ENCODE data around the gene DNAJC17.

DNAJC17 gene

DNA sequence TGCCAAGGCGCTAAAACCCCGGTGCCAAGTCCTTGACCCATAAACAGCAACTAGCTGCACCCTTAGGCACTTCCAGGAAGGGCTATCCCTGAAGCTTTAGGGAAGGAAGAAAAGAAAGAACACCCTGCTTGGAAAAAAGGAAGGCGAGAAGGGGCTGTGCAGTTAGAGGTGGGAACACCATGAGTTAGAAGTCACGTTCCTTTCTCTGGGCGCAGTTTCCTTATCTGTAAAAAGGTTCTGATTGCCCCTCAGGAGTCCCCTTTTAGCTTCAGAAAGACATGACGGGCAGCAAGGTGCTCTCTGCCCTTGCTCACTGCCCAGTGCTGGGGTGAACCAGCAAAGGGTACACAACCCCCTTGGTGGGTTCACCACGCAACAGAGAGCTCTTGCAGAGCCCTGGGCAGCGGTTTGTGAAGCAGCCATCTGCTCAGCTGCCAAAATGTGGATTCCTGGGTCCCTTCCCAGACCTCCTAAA, 42.6 kb downstream of the DNAJC17 start:
- DNase-seq = no peak

DNA sequence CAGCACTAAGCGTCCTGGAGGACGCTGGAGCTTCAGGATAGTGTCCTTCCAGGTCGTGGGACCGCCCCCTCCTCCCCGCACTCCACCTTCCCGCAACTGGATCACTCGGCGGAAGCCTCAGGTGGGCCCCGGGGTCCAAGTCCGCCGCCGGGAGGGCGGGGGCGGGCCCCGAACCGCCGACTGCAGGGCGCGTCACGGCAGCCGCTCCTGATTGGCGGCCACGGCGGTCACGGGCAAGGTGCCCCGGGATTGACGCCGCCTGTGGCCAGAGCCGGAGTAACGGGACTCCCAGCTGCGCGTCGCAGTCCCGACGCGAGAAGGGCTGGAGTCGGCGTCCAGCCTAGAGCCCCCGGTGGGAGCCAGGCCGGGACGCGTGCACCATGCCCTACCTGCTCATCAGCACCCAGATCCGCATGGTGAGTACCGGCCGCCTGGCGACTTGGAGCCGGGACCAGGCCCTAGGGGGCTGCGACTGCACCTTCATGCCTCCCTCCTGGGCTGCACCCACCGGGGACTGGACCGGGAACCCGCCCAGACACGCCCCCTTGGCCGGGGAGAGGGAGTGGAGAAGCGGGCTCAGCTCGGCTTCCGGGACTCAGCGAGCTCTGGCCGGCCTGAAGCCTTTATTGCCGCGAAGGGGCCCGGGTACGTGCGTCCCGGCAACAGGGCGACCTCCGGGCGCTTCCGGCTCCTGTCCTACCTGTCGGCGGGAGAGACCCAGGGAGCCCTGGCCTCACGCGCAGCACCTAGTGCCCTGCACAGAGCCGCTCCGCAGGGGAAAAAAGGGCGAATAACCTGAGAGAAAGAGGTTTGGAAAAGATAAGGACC, 43.3 kb downstream of the DNAJC17 start, which contains the start of gene GCHFR:
Gene GCHFR, plus strand, starts transcription at position 268 of the 828 bp plus-strand sequence. Its CDS starts 113 bp downstream, at position 381.
- DNase-seq = peak; percentile 60 to 78

DNA sequence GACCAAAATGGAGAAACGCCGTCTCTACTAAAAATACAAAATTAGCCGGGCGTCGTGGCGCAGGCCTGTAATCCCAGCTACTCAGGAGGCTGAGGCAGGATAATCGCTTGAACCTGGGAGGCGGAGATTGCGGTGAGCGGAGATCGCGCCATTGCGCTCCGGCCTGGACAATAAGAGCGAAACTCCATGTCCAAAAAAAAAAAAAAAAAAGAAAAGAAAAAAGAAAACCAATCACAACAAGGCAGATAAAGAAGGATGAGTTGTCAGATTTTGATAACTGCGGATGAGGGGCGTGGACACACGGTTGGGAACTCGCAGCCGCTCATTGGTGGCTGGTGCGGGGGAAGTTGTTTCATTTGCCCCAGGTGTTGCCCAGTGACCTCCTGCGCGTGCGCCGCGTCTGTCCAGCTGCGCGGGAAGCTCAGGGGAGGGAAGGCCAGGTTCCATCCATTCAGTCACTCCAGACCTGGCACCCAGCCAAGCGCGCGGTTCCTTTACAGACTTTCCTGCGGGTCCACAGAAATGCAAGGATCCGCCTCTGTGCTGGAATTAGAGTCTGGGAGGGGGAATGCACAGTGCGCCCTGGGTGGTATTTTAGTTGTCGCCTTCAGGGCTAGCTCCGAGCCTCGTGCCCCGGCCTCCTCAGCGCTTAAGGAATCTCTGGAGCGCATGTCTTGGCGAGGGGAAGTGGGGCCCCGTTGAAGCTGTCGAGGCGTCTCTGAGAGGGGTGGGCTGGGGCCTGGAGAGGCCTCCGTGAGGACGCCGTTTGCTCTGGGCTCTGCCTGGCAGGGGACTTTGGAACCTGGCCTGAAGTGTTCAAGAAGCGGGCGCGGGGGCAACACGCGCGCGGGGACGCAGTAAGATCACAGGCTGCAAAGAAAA, 44.1 kb downstream of the DNAJC17 start:
- peak in 1 of 2 donors; percentile 45 for DNase-seq

DNA sequence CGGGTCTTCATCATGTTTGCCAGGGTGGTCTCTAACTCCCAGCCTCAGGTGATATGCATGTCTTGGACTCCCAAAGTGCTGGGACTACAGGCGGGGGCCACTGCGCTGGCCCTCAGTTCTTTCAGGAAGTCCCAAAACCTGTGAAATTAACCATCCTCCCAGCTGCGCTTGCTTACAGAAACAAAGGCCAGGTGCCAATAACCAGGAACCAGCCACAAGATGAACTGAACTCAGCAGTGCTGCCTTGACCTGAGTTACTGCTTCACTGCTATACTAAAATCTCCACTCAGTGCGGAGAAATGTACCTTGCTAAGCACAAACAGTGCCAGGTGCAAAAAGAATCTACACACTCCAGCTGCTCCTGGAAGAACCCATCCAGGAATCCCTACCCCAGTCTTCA, 47.3 kb downstream of the DNAJC17 start:
- no peak for DNase-seq

DNA sequence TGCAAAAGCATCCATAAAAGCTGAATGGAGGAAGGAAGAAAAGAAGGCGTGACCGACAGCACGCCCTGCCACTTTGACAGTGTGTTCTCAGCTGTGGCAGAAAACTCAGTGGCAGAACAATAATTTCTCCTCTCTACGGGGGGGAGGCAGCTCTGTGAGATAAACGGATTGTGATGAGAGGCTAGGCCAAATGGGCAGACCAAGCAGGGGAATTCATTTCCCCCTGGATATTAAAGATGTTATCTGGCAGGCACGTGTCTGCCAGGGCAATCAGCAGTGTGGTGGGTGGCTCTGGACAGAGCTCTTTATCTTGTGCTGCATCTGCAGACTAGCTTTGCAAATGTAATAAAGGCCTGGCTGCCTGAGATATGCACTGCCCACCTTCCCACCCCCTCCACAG, 50.3 kb downstream of the DNAJC17 start:
- no peak for DNase-seq

DNA sequence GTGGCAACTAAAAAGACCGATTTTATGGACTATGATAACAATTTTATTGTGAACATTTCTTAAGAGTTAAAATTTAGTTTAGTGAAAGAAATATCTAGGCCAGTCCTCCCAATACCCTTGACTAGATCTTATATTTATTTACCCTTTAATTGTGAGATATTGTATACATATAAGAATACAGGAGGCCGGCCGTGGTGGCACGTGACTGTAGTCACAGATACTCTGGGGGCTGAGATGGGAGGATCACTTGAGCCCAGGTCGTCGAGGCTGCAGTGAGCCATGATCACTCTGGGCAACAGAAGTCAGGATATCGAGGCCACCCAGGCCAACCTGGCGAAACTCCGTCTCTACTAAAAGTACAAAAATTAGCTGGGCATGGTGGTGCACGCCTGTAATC, 51.5 kb downstream of the DNAJC17 start:
- no peak for DNase-seq

DNA sequence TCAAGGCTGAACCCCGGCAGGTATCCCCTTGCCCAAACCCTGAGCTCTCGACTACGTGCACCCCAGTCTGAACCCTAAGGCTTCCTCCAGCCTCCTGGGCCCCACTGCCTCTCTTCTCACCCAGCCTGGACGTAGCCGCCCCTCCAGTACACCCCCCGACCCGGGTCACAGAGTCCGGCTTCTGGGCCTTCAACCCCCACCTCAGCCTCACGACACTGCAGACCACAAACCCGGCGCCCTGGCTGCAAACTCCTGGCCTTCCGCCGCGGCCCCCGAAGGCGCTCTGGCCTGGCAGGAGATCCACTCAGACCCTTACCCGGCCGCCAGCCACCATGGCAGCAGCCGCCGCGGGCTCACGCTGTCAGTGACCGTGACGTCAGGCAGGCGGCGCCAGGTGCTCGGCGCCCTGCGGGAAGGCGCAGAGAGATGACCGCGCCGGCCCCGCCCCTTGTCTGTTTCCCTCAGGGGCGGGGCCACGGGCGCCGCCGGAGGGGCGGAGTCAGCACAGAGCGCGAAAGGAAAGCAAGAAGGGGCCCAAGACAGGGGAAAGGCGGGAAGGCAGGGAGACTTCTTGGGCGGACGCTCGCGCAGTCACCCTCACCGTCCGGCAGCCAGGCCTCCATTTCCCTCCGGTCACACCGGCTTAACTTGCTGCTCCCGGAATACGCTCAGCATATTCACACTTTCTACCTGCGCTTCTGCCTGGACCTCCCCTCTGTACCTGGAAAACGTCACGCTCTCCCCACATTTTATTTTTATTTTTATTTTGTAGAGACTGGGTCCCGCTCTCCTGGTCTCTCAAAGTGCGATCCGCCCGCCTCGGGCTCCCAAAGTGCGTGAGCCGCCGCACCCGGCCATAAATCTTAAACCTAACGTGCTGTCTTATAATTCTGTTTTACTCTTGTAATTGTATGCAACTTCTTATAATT, 52.1 kb downstream of the DNAJC17 start, which contains the start of gene RMDN3:
Gene RMDN3, minus strand, starts transcription at position 372 of the 929 bp plus-strand sequence. CDS start 471 bp downstream, outside the sequence.
- peak; percentile 91 to 95 for DNase-seq

DNA sequence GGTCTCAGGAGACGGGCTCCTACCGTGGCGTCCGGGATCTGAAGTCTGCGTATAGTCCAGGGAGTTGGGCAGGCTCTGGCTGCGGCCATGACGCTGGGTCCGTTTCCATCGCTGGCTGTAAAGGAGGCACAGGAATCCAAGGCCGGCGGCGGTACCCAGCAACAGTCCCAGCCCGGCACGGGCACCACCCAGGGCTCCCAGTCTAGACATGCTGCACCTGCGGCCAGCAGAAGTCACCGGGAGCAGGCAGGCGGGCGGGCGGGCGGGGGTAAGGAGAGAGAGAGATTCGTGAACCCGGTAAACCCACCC, 52.7 kb downstream of the DNAJC17 start:
- peak in 1 of 2 donors; percentile 36 for DNase-seq

DNA sequence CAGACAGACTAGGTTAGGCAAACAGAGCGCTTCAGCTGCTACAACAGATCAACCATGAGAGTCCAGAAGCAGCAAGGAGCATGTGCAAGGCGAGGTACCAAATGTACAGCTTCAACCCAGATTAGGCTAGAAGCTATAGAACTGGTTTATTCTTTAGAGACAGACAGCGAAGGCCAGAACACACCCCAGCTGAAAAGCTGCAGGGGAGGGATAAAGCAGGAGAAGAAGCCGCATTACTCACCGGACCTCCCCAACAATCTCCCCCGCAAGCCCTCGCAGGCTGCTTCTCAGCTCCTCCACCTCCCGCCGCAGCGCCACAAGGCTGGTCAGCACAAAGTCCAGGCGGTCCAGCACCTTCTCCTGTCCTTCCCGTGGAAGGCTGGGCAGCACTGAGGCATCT, 55.5 kb downstream of the DNAJC17 start:
- DNase-seq = no peak

DNA sequence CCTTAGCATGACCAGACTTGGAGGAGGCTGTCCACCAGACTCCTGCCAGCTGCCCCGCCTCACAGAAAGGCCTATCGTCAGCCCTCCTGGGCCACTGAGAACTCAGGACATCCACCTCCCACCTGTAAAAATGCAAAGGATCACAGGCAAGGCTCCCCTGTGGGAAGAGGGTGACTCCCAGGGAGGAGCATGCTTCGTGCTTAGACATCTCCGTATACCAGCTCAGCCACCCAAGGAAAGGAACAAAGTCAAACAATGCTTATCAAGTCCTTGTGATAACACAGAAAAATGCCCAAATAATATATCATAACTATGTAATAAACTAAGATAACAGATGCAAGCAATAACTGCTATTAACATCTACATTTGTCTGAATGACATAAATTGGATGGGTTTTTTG, 56.4 kb downstream of the DNAJC17 start:
- no peak for DNase-seq

DNA sequence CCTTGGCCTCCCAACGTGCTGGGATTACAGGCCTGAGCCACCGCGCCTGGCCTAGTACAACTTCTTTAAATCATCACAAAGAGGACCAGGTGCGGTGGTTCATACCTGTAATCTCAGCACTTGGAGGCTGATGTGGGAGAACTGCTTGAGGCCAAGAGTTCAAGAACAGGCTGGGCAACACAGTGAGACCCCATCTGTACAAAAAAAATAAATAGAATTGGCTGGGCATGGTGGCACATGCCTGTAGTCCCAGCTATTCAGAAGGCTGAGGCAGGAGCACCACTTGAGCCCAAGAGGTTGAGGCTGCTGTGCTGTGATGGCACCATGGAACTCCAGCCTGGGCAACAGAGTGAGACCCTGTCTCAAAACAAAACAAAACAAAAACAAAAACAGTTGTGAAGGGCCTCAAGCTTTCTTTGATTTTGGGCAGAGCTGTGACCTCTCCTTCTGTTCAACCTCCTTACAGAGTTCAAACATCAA, 58.1 kb downstream of the DNAJC17 start:
- DNase-seq = no peak

DNA sequence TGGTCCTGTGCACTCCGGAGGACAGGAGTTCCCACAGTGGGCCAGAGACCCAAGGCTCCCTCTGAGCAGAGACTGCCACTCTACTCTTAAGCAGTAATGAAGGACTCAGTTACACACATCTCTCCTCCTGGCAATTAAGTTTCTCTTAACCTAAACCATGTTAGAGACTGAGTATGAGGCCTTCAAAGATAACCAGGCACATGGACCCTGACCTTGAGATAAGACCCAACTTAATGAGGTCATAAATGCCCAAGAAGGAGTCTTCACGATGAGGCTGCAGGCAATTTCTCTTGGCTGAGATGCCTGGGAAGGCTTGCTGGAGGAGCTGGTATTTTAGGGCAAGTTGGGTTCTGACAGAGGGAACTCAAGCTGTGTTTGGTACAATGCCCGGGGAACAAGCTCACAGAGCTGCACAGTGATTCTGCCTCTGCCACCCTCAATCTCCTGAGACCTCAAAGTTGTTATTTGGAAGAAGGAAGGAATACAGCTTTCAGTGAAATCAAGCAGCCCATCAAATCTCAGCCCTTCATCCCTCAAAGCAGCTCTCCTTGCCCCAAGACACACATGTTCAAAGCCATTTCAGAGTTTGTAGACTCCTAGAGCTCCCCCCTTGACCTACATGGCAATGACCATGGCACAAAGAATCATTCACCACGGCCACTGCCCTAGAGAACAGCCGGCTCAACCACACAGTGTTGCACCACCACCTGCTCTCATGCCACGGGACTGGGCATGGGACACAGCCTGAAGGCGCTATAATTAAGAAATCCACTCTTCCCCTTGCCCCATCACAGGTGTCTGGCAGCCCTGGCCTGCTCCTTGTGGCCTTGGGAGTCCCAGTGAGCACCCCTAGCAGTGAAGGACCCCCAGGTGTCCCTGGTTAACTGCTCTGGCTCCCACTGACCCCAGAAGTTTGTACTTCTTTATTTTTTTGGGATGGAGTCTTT, 59.3 kb downstream of the DNAJC17 start:
- no peak for DNase-seq

DNA sequence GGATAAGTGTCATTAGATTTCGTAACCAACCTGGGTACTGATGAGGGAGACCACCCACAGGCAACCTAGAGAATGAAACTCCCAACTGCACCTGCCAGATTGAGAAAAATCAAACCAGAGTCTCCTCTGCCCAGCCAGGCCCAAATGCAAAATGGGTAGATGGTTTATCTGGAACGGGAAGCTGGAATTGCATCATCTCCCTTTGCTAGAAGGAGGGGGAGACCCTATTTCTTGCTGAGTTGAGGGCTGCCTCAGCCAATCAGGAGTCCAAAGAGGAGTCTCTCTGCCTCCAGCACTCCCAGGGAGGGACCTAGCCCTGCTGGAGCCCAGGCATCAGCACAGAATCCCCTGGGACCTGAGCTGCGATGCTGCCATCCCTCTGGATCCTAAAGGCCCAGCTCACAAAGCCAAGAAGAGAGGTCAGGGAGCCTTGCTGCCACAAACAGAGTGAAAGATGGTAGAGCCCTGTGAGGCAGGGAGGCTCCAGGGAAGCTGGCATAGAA, 60.3 kb downstream of the DNAJC17 start:
- no peak for DNase-seq

DNA sequence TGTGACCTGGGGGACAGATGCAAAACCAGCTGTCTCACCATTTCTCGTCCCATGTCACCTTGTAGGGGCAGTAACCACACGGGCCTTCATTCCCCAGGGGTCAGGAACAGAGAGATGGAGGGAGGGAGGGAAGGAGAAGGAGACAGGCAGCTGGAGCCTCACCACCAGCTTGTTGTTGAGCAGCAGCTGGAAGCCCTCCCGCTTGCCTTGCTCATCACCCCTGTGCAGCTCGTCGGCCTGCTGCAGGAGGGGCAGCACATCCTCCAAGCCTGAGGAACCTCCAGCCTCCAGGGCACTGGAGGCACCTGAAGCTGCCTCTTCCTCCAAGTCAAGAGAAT, 62.5 kb downstream of the DNAJC17 start:
- DNase-seq = no peak

DNA sequence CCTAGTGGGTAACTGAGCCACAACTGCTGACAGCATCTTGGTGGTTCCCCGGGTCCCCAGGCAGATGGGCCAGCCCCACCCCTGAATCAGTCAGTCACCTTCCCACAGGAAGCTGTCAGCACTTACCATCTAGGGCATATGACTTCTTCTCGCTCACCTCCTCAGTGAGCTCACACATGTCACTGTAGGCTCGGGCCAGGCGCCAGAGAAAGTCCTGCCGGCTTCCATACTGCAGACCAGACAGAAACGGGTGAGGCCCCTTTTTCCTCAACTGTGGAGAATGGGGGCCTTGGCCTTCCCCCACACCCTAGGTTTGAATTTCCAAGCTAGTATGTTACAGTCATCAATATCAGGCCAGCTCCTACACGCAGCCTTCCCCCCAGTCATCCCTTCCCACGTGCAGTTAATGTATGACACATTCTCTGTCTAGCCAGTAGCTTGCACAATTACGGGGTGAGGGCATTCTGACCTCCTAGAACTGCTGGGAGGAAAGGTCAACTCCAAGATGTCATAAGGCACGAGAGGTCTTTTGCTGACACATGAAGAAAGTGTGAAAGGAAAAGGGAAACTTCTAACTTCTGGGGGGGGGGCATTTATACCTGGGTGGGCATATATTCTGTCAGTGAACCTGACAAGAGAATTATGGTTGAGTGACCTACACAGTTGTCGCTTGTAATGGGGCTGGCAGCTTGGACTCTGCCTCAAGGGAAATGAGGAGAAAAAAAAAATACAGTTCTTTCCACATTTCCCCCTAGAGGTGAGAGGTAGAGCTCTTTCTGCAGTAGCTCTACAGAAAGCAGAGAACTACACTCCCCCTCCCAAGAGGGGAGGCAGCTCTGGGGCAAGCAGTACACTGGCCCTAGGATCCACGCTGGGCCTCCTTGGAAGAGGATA, 63.1 kb downstream of the DNAJC17 start:
- peak; percentile 59 to 85 for DNase-seq

DNA sequence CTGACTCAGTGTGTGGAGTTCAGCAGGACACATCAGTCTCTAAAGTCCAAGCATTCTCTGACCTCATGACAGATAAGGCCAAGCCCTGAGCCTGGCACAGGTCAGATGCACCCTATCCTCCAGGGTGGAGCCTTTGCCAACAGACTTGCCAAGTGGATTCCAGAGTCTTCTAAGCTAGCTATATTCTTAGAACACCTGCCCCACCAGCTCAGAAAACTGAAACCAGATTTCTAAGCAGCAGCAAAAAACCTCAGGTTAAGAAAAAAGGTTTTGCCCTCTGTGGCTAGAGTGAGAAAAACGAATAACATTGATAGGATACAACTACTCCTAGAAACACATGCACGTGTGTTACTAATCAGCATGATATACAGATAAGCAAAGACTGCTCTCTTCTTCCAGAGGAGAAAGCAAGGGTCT, 63.8 kb downstream of the DNAJC17 start:
- DNase-seq = no peak

DNA sequence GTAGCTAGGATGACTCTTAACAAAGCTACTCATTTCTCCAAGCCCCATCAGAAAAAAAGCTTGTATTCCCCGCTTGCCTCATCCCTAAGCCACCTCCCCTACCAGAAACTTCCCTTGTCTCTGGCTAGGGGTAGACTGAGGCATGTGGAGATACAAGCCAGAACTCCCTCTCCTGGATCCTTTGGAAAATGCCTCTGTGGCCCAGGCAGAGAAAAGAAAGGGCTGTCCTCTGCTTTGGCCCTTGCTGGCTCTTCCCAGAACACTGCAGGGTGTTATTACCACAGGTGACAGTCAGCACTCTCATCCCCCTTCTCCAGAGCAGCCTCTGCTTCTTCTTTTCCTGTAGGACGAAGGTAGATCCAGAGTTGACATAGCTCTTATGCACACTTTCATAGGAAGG, 67.4 kb downstream of the DNAJC17 start:
- no peak for DNase-seq

DNA sequence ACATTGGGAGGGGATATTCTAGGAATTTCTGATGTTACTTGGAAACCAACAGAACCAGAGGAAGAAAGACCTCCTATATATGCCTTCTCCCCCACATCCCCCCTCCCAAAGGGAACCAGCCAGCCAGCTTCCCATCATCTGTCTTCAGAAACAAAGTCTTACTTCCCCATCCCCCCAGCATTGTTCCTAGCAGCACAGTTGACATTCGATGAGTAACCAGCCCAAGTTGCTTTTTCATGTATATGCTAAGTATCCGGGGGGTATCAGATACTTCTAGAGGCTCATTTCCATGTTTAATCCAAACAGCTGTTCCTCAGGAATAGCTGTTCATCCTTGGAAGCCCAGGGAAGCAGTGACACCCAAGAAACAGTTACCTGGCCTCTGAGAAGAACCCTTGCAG, 68.2 kb downstream of the DNAJC17 start:
- DNase-seq = no peak

DNA sequence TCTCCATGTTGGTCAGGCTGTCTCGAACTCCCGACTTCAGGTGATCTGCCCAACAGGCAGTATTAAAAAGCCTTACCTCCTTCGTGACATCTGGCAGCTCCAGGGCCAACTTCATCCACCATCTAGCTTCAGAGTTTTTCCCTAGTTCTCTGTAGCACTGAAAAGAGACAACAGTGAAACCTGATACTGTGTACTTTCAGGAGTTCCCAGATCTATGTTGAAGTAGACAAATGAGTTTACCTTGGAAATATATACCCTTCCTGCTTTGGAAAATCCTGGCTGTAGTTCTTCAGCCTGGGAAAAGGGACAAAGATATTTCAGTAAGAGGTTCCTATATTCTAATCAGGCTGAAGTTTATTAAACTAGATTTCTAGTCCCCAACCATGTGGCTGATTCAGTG, 70.2 kb downstream of the DNAJC17 start:
- DNase-seq = no peak

DNA sequence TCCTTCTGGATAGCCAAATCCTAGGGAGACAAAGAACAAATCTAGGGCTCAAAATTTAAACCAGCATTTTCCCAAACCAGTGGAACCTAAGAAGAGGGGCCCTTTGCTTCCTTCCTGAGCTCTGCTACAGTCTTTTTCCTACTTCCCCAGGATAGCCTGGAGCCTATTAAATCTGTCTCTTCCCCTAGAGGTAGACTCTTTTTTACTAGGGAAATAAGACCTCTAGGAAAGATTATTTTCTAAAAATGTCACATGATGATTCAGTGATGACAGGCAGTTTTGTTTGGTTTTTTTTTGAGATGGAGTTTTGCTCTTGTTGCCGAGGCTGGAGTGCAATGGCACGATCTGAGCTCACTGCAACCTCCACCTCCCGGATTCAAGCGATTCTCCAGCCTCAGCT, 70.7 kb downstream of the DNAJC17 start:
- DNase-seq = no peak

Measured in CD4-positive, alpha-beta T cell treated with Interferon alpha-2 for 1 hour (primary cell).